HG02623 (cell line): ENCODE results near the gene ANKRD36B.
A peak's percentile ranks its signal among the peaks of the same experiment; 100 is the strongest.
"Not testable (repeated sequence)": the region's sequence is repeated elsewhere in the genome, so short reads cannot be mapped to it uniquely, and the experiment has no call there.

Experiments
- ATAC-seq: cut with Tn5 transposase; IDR thresholded peaks from one replicate; pipeline ENCODE4 v1.9.1; 2021; ENCODE audit warnings: moderate library complexity; ENCODE audit not compliant: unreplicated experiment

Gene ANKRD36B

GRCh38 chr2:97589598-97590510, at the start of gene ANKRD36B:
Gene ANKRD36B, minus strand, starts transcription at chr2:97589877. Its CDS starts 192 bp downstream, at chr2:97589685.
- peak; percentile 71 for ATAC-seq

- ATAC-seq = not testable (repeated sequence)
Measured at GRCh38 chr2:97626049-97626430, 36.4 kb upstream of the ANKRD36B start.

- ATAC-seq = not testable (repeated sequence)
Measured at GRCh38 chr2:97625354-97626048, 35.8 kb upstream of the ANKRD36B start.

GRCh38 chr2:97622976-97623375, 33.3 kb upstream of the ANKRD36B start:
- ATAC-seq = not testable (repeated sequence)

- not testable (repeated sequence) for ATAC-seq
Measured at GRCh38 chr2:97620492-97620891, 30.8 kb upstream of the ANKRD36B start.

GRCh38 chr2:97618939-97619827, 29.5 kb upstream of the ANKRD36B start:
- ATAC-seq = not testable (repeated sequence)

- ATAC-seq = no peak
Measured at GRCh38 chr2:97617911-97618310, 28.2 kb upstream of the ANKRD36B start.

- ATAC-seq = not testable (repeated sequence)
Measured at GRCh38 chr2:97615746-97616145, 26.1 kb upstream of the ANKRD36B start.

- ATAC-seq = not testable (repeated sequence)
Measured at GRCh38 chr2:97611895-97612294, 22.2 kb upstream of the ANKRD36B start.

- not testable (repeated sequence) for ATAC-seq
Measured at GRCh38 chr2:97608745-97609144, 19.1 kb upstream of the ANKRD36B start.

- ATAC-seq = not testable (repeated sequence)
Measured at GRCh38 chr2:97605524-97606339, 16.1 kb upstream of the ANKRD36B start.

GRCh38 chr2:97605109-97605508, 15.4 kb upstream of the ANKRD36B start:
- not testable (repeated sequence) for ATAC-seq

GRCh38 chr2:97601537-97601936, 11.9 kb upstream of the ANKRD36B start:
- ATAC-seq = not testable (repeated sequence)

GRCh38 chr2:97596180-97596579, 6.5 kb upstream of the ANKRD36B start:
- ATAC-seq = not testable (repeated sequence)

- ATAC-seq = not testable (repeated sequence)
Measured at GRCh38 chr2:97593520-97593919, 3.8 kb upstream of the ANKRD36B start.

GRCh38 chr2:97590515-97591394, 1.1 kb upstream of the ANKRD36B start:
- not testable (repeated sequence) for ATAC-seq

GRCh38 chr2:97589257-97589597, 450 bp downstream of the ANKRD36B start:
- ATAC-seq = not testable (repeated sequence)

GRCh38 chr2:97565674-97566073, 24.0 kb downstream of the ANKRD36B start:
- ATAC-seq = not testable (repeated sequence)

- ATAC-seq = not testable (repeated sequence)
Measured at GRCh38 chr2:97552406-97552805, 37.3 kb downstream of the ANKRD36B start.
